Measurements from ENCODE around the gene PEPD.

Gene PEPD

GRCh38 chr19:33359581-33359980 is 162.0 kb downstream of the PEPD start:
- ChIA-PET POLR2A (ENCODE audit: low non-redundant PET) (no interaction called here), CTCF (no interaction called here)
- DNase-seq (ENCODE audit: low spot score) = no peak
- no peak for TF ChIP-seq CTCF (conservative IDR thresholded peaks at IDR 0.05; ENCODE audit: low read depth)
- H3K27ac ChIP-seq = no peak overlapping the region

GRCh38 chr19:33358408-33358807 is 163.2 kb downstream of the PEPD start:
- no peak for DNase-seq (ENCODE audit: low spot score)
- ChIA-PET CTCF (interaction anchor here (0.6 to 0.8 kb wide), 3 partner anchors 30 to 123 kb away, joined by 3 to 5 read pairs (median 3); no protein-coding TSS in a partner anchor), POLR2A (ENCODE audit: low non-redundant PET) (interaction anchor here (0.7 kb wide), 1 partner anchor 9 kb away, joined by 7 read pairs; no protein-coding TSS in a partner anchor)
- no peak overlapping the region for H3K27ac ChIP-seq
- no peak for TF ChIP-seq CTCF (conservative IDR thresholded peaks at IDR 0.05; ENCODE audit: low read depth)

GRCh38 chr19:33357556-33357955 is 164.0 kb downstream of the PEPD start:
- no peak for DNase-seq (ENCODE audit: low spot score)
- H3K27ac ChIP-seq = no peak overlapping the region
- CTCF ChIA-PET = interaction anchor here (0.8 kb wide), 1 partner anchor 122 kb away, joined by 3 read pairs; no protein-coding TSS in a partner anchor
- TF ChIP-seq CTCF (conservative IDR thresholded peaks at IDR 0.05; ENCODE audit: low read depth) = no peak
- POLR2A ChIA-PET (ENCODE audit: low non-redundant PET) = no interaction called here

- ChIA-PET CTCF (no interaction called here), POLR2A (ENCODE audit: low non-redundant PET) (no interaction called here)
- no peak overlapping the region for H3K27ac ChIP-seq
- TF ChIP-seq CTCF (conservative IDR thresholded peaks at IDR 0.05; ENCODE audit: low read depth) = no peak
- DNase-seq (ENCODE audit: low spot score) = no peak
Observed at GRCh38 chr19:33355535-33355934, 166.1 kb downstream of the PEPD start.

- POLR2A ChIA-PET (ENCODE audit: low non-redundant PET) = no interaction called here
- CTCF ChIA-PET = interaction anchor here (0.7 kb wide), 1 partner anchor 16 kb away, joined by 4 read pairs; no protein-coding TSS in a partner anchor
- TF ChIP-seq CTCF (conservative IDR thresholded peaks at IDR 0.05; ENCODE audit: low read depth) = no peak
- peak overlapping the region; percentile 83 for H3K27ac ChIP-seq
- peak; percentile 93 for DNase-seq (ENCODE audit: low spot score)
Observed at GRCh38 chr19:33350538-33351309, 170.9 kb downstream of the PEPD start.

GRCh38 chr19:33349319-33350289 is 172.0 kb downstream of the PEPD start:
- no peak for TF ChIP-seq CTCF (conservative IDR thresholded peaks at IDR 0.05; ENCODE audit: low read depth)
- peak overlapping the region; percentile 83 for H3K27ac ChIP-seq
- ChIA-PET POLR2A (ENCODE audit: low non-redundant PET) (no interaction called here), CTCF (interaction anchor here (0.6 to 0.7 kb wide), 3 partner anchors 17 to 620 kb away, joined by 3 to 4 read pairs (median 3); no protein-coding TSS in a partner anchor)
- DNase-seq (ENCODE audit: low spot score) = no peak
